ENCODE data around the gene CD38. TPM values are rescaled to one million over a fixed set of nuclear protein-coding genes. Genes with fewer than 3 reads are reported as not detected.

Gene CD38
- 0.07 and 0.57 TPM in 2 replicates for total RNA-seq (2021)
- long read RNA-seq, partial matches to known transcripts: 0 of 2 reads
- long read RNA-seq, other reads (novel, unspliced or antisense): 2 of 2 reads

DNA sequence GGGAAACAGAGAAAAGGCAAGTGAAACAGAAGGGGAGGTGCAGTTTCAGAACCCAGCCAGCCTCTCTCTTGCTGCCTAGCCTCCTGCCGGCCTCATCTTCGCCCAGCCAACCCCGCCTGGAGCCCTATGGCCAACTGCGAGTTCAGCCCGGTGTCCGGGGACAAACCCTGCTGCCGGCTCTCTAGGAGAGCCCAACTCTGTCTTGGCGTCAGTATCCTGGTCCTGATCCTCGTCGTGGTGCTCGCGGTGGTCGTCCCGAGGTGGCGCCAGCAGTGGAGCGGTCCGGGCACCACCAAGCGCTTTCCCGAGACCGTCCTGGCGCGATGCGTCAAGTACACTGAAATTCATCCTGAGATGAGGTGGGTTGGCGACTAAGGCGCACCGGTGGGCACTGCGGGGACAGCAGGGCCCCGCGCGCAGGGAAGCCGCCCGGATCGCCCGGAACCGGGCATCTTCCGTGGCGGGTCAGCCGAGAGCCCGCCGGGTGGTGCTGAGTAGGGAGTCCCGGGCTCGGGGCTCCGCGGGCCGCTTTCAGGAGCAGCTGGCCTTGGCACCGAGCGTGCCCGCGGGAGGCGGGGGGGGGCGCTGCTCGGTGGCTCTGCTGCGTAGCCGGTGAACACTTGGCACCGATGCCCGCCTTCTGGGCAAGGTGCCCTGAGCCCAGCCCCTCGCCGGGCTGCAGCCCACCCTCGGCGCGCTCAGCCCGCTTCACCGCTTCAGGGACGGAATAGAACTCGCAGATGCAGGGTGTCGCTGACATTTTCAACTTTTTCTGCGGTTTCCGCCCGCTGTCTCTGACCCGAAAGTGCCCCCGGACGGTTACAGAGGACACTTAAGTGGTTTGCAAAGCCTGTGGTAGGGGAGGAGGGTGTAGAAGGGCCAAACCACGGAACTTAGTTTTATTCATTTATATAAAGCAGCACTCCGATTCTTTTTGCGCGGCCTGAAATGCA, at the start of gene CD38:
CD38 (plus strand) TSS at position 40 of the 953 bp plus-strand sequence; CDS start at position 127, 87 bp downstream.
- Histone ChIP-seq H3K27me3 (ENCODE audit: insufficient read depth, low read length) (peaks cover 20% of the 10 kb centered on the region), H3K4me1 (ENCODE audit: insufficient read depth, low read length) (no peaks in the 10 kb centered on the region), H3K79me1 (ENCODE audit: insufficient read depth, low read depth, low read length, poor library complexity, severe bottlenecking) (no peaks in the 10 kb centered on the region), H4K20me1 (ENCODE audit: control insufficient read depth, insufficient read depth, insufficient read length) (no peaks in the 10 kb centered on the region), H3K14ac (ENCODE audit: insufficient read depth, low read length) (no peak within 1 kb of the TSS), H2BK120ac (ENCODE audit: low read depth, low read length, poor library complexity, severe bottlenecking) (no peak within 1 kb of the TSS), H3K23me2 (ENCODE audit: insufficient read length, low read depth, low read length, poor library complexity, severe bottlenecking) (peaks cover 12% of the 10 kb centered on the region), H3K9me3 (ENCODE audit: control insufficient read depth, low read depth, low read length) (no peaks in the 10 kb centered on the region), H2BK12ac (ENCODE audit: insufficient read length, low read depth, low read length) (no peak within 1 kb of the TSS), H2AFZ (ENCODE audit: low read length) (no peak within 1 kb of the TSS), H4K91ac (ENCODE audit: insufficient read length, low read depth, low read length) (no peak within 1 kb of the TSS), H4K5ac (ENCODE audit: insufficient read length, low read depth, low read length) (no peak within 1 kb of the TSS), H3T11ph (ENCODE audit: low read length) (no peak within 1 kb of the TSS), H4K8ac (replicated peaks; ENCODE audit: insufficient read length, low read depth, low read length) (no peak within 1 kb of the TSS), H3K4me2 (ENCODE audit: insufficient read depth, insufficient read length, low read length) (peak within 1 kb of the TSS; percentile 81), H2AK5ac (ENCODE audit: insufficient read length, low read length) (no peak within 1 kb of the TSS), H2BK15ac (ENCODE audit: low read depth, low read length) (no peak within 1 kb of the TSS), H2BK5ac (ENCODE audit: insufficient read length, low read length) (no peak within 1 kb of the TSS), H3K79me2 (ENCODE audit: insufficient read depth, low read length) (no peaks in the 10 kb centered on the region), H3K18ac (ENCODE audit: insufficient read length, low read depth, low read length) (no peak within 1 kb of the TSS), H3K56ac (ENCODE audit: insufficient read length, low read depth, low read length) (no peak within 1 kb of the TSS), H3K23ac (ENCODE audit: insufficient read length, low read depth, low read length) (no peak within 1 kb of the TSS), H2BK20ac (ENCODE audit: low read depth, low read length, poor library complexity, severe bottlenecking) (no peak within 1 kb of the TSS), H3K4ac (ENCODE audit: low read depth, low read length) (no peak within 1 kb of the TSS), H3K27ac (ENCODE audit: insufficient read length, low read depth, low read length) (no peak within 1 kb of the TSS), H3K9ac (ENCODE audit: extremely low read depth, insufficient read length, low read length) (no peak within 1 kb of the TSS)
- TF ChIP-seq, protein P1, sequence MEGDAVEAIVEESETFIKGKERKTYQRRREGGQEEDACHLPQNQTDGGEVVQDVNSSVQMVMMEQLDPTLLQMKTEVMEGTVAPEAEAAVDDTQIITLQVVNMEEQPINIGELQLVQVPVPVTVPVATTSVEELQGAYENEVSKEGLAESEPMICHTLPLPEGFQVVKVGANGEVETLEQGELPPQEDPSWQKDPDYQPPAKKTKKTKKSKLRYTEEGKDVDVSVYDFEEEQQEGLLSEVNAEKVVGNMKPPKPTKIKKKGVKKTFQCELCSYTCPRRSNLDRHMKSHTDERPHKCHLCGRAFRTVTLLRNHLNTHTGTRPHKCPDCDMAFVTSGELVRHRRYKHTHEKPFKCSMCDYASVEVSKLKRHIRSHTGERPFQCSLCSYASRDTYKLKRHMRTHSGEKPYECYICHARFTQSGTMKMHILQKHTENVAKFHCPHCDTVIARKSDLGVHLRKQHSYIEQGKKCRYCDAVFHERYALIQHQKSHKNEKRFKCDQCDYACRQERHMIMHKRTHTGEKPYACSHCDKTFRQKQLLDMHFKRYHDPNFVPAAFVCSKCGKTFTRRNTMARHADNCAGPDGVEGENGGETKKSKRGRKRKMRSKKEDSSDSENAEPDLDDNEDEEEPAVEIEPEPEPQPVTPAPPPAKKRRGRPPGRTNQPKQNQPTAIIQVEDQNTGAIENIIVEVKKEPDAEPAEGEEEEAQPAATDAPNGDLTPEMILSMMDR (conservative IDR thresholded peaks at IDR 0.05): no peak
- no peak within 1 kb of the TSS for H3K27ac Mint-ChIP-seq
- H3K4me1 Mint-ChIP-seq: peaks cover 9 to 14% of the 10 kb centered on the region in 2 experiments
- H3K4me3 Mint-ChIP-seq: peak within 1 kb of the TSS; percentile 67 to 84
- no peaks in the 10 kb centered on the region for H3K36me3 Mint-ChIP-seq (ENCODE audit: insufficient read depth in 1 of 3, low read depth in 3 of 3)
- DNase-seq: peak; percentile 60
- peaks cover 79% of the 10 kb centered on the region for H3K27me3 Mint-ChIP-seq (ENCODE audit: low read depth)
- no peaks in the 10 kb centered on the region for H3K9me3 Mint-ChIP-seq
- no CpG with 5 or more reads among the region's 76 CpGs for WGBS (ENCODE audit: extremely low coverage, insufficient read length, low lambda C conversion rate)

All from H9 (cell line).